ENCODE results near the gene AP1S3.
"Not testable (repeated sequence)": the region's sequence is repeated elsewhere in the genome, so short reads cannot be mapped to it uniquely, and the experiment has no call there.

AP1S3 gene

GRCh38 chr2:223852281-223852795 is 15.0 kb upstream of the AP1S3 start:
- DNase-seq: no peak

DNA sequence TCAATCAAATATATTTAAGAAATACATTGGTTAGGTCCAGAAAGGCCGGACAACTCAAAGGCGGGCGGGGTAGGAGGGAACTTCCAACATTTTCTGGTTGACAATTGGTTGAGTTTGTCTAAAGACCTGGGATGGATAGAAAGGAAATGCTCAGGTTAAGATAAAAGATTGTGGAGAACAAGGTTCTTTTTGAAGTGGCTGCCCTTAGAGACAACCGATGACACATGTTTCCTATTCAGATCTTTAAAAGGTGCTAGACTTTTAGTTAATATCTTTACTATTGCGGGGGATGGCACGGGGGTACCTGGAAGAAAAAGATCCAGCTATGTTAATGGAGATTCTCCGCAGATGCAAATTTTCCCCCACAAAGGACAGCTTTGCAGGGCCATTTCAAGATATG is 10.0 kb upstream of the AP1S3 start:
- DNase-seq: no peak

DNA sequence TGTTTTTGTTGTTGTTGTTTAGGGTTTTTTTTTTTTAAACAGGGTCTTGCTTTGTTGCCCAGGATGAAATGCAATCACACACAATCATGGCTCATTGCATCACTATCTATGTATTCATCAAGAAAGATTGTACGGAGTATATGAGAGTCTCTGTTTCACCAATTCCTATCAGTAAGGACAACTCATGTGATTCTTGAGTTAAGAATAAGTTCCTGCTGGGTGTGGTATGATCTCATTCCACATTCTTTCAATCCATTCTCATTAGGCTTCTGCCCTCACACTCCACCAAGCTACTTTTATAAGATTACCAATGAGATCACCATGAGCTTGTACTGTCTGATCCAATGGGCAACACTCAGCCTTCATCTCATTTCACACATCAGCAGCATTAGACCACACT is 9.1 kb upstream of the AP1S3 start:
- DNase-seq: no peak

GRCh38 chr2:223841436-223842190 is 4.2 kb upstream of the AP1S3 start:
- no peak for DNase-seq

DNA sequence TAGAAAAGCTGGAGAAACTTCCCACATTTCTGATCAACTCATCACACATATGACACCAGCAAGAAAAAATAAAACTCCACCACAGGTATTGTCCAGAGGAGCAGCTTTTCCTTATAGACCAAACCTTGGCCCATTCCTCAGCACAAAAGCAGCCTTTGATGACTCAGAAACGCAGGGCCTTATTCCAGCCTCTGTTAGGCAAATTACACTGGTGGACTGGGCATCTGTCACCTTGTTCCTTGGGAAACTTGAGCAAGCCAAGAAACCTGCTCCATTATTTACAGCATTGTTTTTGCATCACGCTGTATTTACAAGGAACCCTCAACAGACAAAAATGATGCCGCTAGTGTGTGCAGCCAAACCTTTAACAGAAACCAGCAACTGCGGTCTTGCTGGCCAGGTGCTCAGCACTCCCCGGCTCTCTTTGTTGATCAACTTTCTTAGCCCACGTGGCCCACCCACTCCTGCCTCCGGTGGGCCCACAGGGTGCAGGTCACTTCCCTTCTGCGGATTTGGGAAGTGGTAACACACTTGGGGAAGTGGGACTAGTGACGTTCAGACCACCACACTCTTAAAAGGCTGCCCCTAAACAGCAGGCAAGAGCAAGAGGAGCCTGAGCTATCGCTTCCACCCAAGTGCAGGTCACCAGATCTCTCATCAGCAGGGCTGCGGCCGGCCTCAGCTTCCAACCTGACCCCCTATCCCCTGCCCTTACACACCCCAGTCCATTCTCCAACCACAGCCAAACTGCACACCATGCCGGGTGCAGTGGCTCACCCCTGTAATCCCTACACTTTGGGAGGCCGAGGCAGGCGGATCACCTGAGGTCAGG is 1.5 kb downstream of the AP1S3 start:
- DNase-seq: no peak

DNA sequence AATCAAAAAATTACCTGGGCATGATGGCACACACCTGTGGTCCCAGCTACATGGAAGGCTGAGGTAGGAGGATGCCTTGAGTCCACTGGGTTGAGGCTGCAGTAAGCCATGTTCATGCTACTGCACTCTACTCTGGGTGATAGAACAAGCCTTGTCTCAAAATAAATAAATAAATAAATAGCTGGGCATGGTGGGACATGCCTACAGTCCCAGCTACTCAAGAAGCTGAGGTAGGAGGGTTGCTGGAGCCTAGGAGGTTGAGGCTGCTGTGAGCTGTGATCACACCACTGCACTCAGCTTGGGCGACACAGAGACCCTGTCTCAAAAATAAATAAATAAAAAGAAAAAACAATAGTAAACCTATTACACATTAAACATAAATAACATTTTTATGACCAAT is 3.0 kb downstream of the AP1S3 start:
- no peak for DNase-seq

DNA sequence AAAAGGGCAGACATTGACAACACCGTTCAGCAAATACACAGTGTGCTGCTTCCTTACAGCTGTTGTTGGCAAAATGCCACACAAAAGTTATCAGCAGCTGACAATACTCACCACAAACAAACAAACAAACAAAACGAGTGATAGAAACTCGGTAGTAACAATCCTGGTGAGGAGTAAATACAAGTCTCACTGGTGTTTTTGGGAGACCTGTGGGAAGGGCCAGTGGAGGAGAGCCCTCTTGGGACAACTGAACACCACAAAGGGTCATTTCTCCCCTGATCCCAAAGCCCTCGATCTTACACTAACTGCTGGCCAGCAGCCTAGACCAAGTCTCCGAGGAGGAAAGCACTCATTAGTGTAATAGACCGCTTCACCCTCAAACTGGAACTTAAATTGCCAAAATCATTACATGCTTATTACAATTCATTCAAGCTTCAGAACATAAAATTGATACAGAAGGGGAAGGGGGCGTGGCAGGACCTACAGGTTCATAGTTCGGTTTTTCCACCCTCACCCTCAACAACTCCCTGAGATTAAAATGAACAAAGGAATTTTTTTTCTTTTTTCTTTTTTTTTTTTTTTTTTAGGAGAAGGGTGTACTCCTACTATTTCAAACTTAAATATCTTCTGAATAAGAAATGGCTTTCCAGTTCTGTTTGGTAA is 5.0 kb downstream of the AP1S3 start:
- no peak for DNase-seq

DNA sequence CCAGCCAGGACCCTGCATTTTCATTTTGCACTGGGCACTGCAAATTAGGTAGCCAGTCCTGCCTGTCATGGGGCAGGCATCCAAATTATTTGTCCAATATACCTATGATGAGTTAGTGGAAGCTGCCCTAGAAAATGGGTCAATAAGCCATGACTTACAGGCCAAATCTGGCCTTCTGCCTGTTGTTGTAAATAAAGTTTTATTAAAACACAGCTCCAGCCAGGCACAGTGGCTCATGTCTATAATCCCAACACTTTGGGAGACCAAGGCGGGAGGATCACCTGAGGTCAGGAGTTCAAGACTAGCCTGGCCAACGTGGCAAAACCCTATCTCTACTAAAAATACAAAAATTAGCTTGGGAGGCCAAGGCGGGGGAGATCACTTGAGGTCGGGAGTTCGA is 8.3 kb downstream of the AP1S3 start:
- DNase-seq: no peak

- DNase-seq: no peak
These were observed 9.1 kb downstream of the AP1S3 start for GRCh38 chr2:223828314-223828713.

DNA sequence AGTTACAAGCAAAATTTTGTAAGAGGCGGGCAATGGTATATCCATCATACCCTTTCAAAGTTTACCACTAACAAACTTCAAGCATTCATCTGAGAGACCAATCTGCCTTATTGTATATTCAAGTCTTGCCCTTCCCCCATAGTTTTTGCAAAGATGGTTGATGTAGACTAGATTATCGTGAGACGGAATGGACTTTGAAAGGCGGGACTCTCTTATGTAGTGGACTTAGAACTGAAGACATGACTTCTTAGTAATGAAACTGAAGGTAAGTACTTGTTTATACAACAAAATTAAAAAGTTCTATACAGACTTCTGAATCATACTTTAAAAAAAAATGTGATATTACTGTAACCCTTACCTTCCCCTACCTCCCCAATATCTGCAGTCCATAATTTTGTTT is 10.4 kb downstream of the AP1S3 start:
- DNase-seq: no peak

GRCh38 chr2:223824301-223824700 is 13.1 kb downstream of the AP1S3 start:
- DNase-seq: no peak

DNA sequence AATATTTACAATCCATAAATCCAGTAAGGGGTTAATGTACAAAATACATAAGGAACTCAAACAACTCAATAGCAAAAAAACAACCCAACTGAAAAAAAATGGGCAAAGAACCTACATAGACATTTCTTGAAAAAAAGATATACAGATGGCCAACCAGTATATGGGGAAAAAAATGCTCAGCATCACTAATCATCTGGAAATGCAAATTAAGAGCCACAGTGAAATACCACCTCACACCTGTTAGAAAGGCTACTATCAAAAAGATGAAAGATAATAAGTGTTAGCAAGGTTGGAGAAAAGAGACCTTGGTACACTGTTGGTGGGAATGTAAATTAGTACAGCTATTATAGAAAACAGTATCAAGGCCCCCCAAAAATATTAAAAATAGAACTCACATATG is 14.6 kb downstream of the AP1S3 start:
- no peak for DNase-seq

- DNase-seq: no peak
These were observed 16.8 kb downstream of the AP1S3 start for GRCh38 chr2:223820549-223820948.

DNA sequence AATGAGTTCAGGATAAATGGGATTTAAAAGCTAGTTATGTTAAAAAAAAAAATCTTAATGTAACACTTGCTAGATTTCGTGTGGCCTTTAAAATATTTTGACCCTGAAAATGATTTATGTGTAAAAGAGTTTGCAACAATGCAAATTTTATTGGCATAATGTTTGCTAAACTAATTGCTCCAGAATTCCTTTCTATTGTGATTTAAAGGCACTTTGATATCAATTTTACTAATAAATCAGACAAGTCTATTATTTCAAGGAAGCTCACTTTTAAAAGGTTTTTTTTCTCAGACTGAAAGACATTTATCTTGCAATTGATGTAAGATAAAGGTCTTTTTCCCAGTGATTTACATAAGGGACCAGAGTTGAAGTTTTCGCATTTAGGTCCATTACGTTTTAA is 17.5 kb downstream of the AP1S3 start:
- DNase-seq: no peak

- DNase-seq: no peak
These were observed 21.4 kb downstream of the AP1S3 start for GRCh38 chr2:223815884-223816570.

- DNase-seq: no peak
These were observed 22.0 kb downstream of the AP1S3 start for GRCh38 chr2:223815186-223815883.

DNA sequence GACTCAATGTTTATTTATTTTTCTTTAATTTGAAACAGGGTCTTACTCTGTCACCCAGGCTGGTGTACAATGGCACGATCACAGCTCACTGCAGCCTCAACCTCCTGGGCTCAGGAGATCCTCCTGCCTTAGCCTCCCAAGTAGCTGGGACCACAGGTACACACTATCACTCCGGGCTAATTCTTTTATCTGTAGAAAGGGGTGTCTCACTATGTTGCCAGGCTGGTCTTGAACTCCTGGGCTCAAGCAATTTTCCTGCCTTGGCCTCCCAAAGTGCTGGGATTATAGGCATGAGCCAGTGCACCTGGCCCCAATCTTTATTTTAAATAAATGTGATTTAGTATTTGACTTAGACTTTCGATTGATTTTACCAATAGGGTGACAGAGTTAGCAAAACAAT is 22.6 kb downstream of the AP1S3 start:
- DNase-seq: not testable (repeated sequence)

DNA sequence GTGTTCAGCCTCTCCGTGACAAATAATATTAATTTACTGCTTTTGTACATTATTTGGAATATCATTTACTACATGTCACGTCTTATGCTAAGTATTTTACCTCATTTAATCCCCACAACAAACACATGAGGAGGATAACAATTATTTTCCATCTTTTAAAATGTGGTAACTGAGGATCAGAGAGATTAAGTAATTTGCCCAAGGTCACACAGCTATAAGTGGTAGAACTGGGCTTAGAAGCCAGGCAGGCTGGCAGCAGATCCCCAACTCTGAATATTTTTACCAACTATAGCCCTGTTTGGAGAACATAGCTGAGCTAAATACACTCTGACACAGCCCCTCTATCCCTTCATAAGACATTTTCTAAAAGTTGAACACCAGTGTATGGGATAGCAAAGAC is 24.1 kb downstream of the AP1S3 start:
- DNase-seq: no peak

- no peak for DNase-seq
These were observed 25.6 kb downstream of the AP1S3 start for GRCh38 chr2:223811757-223812156.

GRCh38 chr2:223805008-223805407 is 32.4 kb downstream of the AP1S3 start:
- DNase-seq: no peak

GRCh38 chr2:223801736-223802135 is 35.6 kb downstream of the AP1S3 start:
- DNase-seq: no peak

- DNase-seq: no peak
These were observed 36.5 kb downstream of the AP1S3 start for GRCh38 chr2:223800908-223801307.

All from NCI-H510A (cell line).